Fibroblast of the conjunctiva (primary cell): ENCODE measurements around the gene XPO6.

Experiments used
- DNase-seq: peaks from one replicate; pipeline ENCODE4 v3.0.0-alpha.2; 2010; ENCODE audit warnings: low read depth

XPO6 gene

GRCh38 chr16:28208131-28208530, 3.6 kb downstream of the XPO6 start:
- no peak for DNase-seq

DNA sequence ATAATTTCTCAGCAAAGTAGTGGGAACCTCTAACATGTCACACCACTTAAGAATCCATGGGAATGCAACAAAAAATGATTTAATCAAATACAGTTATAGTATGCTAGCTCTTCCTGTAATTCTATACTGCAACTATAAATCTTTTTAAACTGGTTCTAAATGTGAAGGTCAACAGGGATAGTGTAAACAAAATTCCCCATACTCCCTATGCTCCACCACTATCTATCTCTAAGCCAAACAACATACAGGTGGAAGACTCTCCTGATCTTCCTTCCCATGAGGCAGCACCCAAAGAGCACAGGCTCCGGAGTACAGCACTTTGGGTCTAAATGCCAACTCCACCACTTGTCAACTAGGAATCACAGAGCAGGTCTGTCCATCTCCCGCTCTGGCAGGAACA, 4.4 kb downstream of the XPO6 start:
- no peak for DNase-seq

GRCh38 chr16:28205974-28206373, 5.8 kb downstream of the XPO6 start:
- DNase-seq: no peak

- DNase-seq: no peak
Observed at GRCh38 chr16:28205117-28205899, 6.5 kb downstream of the XPO6 start.

DNA sequence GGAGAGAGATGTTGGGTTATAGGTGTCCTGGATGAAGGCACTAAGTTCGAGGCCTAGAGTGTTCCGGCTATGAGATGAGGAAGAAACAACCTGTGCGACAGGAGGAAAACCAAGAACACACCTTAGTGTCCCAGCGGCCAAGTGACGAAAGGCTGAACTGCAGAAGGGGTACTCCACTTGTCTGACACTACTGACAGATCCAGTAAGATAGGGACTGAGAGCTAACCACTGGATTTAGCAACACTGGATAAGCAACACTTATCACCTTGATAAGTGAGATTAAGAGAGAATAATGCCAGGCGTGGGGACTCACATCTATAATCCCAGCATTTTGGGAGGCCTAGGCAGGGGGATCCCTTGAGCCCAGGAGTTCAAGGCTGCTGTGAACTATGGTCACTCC, 7.1 kb downstream of the XPO6 start:
- DNase-seq: no peak

DNA sequence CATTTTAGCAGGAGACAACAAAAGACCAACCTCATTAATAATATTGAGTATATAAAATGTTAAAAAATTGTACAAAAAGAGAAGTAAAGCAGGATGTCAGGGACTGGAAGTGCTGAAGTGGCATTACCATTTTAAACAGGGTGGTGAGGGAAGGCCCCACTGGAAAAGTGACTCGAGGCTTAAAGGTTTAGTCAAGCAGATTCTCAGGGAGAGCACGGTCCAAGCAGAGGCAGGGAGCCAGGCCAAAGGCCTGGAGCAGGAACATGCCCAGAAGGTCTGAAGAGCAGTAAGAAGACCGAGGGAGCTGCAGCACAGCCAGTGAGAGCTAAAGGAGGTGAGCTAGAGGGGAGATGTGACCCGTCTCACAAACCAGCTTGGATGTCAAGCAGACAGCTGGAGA, 7.6 kb downstream of the XPO6 start:
- no peak for DNase-seq

GRCh38 chr16:28202147-28202746, 9.5 kb downstream of the XPO6 start:
- no peak for DNase-seq

- DNase-seq: no peak
Observed at GRCh38 chr16:28200661-28201060, 11.1 kb downstream of the XPO6 start.

- no peak for DNase-seq
Observed at GRCh38 chr16:28196387-28196987, 15.3 kb downstream of the XPO6 start.

DNA sequence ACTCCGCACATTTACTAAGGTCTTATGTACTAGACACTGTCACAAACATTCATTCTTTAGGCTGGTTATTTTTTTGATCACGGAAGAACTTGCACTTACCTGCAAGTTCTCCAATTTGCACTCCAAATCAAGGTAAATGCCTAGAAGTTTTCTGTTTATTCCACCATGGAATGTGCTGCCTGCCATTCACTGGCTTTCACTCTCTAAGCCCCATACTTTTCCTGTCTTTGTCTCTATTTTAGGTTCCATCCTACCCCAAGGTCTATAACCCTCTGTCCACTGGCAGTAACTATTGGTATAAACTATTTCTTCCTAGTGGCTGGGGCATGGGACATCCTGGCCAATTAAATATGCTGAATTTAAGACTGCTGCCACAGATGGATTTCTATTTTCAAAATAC, 15.9 kb downstream of the XPO6 start:
- no peak for DNase-seq

GRCh38 chr16:28193530-28194423, 18.0 kb downstream of the XPO6 start:
- peak; percentile 78 for DNase-seq

DNA sequence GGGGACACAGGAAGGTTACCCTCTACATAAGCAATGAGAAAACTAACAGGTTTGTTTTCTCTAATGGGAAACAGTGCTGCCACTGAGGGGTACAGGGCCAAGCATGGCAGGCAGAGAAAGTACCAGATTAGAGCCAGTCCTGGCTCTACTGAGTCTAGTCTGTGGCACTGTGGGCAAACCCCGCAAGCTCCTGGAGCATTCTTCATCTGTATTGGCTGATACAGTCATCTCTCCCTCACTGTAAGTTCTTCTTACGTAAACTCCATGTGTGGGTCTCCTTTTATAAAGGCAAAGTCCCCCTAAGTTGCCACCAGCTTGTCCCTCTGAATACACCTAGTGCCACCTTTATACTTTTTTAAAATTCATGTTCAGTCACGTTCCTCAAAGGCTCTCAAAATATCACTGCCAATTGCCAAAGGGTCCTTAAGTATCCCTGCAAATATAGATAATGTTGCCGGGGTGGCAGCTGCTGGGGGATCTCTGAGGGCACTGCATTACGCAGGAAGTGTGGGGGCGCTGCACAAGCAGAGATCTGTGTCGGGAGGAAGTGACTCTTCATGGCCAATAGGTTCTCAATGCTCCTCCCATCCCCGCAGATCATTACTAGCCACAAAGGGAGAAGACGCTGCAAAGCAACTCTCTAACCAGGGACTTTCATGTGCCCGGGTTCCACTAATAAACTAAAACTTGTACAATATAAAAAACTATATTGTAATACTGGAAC, 18.8 kb downstream of the XPO6 start:
- no peak for DNase-seq

- no peak for DNase-seq
Observed at GRCh38 chr16:28191364-28191960, 20.3 kb downstream of the XPO6 start.

- no peak for DNase-seq
Observed at GRCh38 chr16:28189245-28189644, 22.5 kb downstream of the XPO6 start.

GRCh38 chr16:28188085-28188916, 23.5 kb downstream of the XPO6 start:
- no peak for DNase-seq

- no peak for DNase-seq
Observed at GRCh38 chr16:28187595-28188004, 24.2 kb downstream of the XPO6 start.

- DNase-seq: no peak
Observed at GRCh38 chr16:28186752-28187151, 25.0 kb downstream of the XPO6 start.

DNA sequence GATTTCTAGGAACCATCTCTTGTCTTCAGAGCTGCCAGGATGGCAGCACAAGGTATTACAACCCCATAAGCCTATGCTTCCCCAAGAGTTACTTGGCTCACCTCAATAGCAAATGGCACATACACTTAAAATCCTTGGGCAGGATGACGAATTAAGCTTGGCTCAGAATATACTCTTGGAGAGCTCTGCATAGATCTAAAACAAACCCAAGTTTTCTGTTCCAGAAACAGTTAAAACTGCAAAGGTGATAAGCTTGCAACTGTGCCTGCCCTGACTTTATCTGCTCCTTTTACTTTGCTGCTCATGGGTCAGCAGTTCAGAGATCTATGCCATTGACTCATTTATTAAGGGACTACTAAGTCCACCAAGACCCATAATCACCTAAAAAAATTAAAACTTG, 26.1 kb downstream of the XPO6 start:
- no peak for DNase-seq

GRCh38 chr16:28184625-28185024, 27.1 kb downstream of the XPO6 start:
- no peak for DNase-seq

GRCh38 chr16:28183930-28184329, 27.8 kb downstream of the XPO6 start:
- DNase-seq: no peak
